HG02610 (cell line): ENCODE results near the gene PROSER3.

Experiments
- ATAC-seq: cut with Tn5 transposase; IDR thresholded peaks from one replicate; pipeline ENCODE4 v1.9.1; 2021; ENCODE audit warnings: mild to moderate bottlenecking, moderate library complexity; ENCODE audit not compliant: unreplicated experiment

PROSER3 gene

DNA sequence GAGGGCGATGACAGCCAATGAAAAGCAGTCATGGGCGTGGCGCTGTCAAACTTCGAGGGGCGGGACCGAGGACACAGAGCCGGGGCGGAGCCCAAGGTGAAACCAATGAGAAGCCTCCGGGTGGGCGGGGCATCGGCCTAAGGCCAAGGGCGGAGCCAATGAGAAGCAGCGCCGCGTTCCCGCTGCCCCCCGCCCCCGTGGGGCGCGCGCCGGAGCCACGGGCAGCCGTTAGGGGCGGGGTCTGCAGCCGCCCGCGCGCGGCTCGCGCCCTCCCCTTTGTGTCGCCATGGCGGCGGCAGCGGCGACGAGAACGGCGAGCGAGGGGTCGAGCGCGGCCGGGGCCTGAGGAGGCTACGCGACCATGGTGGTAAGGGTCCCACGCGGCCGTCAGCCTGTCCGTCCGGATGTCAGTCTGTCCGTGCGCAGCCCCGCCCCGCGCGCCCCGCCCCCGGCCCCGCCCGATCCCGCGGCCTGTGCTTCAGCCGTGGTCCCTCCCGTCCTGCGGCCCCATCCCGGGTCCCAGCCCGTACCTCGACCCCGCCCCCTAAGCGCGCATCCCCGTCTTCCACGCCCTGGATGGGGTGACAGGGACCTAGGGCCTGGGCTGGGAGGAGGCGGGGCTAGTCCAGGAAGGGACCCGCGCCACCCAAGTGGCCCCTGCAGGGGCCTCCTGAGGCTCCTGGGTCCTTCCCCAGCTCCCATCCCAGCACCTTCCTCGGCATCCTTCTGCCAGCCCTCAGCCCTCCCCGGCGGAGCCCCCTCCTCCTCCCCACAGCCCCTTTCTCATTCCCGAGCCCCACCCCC, 17.5 kb downstream of the PROSER3 start, which contains the start of gene ARHGAP33:
Gene ARHGAP33 (plus strand): TSS at position 267 of the 804 bp plus-strand sequence. CDS start 95 bp downstream, at position 362.
- ATAC-seq, result peak; percentile 96

DNA sequence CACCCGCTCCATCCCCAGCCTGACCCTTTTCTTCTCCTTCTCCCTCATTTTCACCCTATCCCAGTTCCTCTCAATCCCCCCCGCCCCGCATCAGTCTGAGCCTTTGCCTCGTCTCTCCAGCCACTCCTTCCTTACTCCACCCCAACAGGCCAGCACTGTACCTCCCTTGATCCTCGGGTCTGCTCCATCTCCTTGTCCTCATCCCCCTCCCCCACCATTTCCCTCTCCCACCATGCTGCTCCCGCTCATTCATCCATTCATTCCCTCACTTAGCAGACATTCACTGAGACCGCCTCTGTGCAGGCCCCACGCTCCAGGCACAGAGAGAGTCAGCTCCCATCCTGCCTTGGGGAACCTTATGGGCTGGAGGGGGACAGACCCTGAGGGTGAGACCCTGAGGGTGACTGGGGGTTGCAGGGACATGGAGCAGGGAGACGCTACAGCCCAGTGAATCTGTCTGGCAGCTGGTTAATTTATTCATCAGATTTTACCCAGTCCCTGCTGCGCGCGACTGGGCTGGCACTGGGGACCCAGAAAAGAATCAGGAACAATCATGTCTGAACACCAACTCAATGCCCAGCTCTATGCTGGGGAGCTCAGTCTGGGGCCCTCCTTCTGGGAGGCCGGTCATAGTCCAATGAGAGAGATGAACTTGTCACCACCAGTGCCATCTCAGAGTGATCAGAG, 18.3 kb downstream of the PROSER3 start:
- ATAC-seq, result no peak

DNA sequence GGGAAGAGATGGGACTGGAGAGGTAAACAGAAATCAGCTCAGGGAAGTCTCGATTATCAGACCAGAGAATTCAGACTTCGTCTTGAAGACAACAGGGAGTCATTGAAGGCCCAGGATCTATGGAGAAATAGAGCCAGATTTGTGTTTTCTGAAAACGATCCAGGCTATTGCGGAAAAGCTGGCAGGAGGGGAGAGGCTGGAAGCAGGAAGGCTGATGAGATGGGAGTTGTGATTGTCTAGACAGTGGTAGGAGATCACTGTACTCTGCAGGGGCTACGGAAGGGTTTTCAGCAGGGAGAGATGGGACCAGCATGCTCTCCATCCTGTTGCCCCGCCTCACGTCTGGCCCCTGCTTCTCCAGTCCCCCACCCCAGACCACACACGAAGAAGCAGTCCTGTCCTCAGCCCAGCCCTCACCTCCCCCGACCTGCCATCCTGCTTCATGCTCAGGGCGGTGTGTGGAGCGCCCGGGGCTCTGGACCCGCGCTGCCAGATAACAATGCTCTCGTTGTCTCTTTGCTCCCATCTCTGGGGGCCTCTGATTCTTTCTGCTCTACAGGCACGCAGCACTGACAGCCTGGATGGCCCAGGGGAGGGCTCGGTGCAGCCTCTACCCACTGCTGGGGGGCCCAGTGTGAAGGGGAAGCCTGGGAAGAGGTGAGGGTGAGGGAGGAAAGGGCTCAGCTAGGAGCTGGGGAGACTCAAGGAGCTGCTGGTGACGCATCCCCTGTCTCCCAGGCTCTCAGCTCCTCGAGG, 19.3 kb downstream of the PROSER3 start:
- ATAC-seq, result no peak

DNA sequence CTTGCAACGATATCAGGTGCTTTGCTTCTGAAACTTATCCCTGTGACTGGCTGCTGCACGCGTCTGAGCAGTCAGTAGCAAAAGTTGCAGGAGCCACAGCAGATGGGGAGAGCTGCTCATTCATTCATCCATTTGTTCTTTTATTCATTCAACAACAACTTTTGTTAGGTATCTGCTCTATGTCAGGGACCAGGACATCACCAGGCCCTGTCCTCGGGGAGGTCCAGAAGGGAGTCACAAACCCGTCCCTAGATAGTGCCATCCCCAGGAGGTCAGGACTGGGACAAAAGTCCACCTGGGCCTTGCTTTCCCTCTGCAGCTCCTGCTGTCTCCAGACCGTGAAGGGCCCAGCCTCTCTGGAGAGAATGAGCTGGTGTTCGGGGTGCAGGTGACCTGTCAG, 20.0 kb downstream of the PROSER3 start:
- no peak for ATAC-seq

DNA sequence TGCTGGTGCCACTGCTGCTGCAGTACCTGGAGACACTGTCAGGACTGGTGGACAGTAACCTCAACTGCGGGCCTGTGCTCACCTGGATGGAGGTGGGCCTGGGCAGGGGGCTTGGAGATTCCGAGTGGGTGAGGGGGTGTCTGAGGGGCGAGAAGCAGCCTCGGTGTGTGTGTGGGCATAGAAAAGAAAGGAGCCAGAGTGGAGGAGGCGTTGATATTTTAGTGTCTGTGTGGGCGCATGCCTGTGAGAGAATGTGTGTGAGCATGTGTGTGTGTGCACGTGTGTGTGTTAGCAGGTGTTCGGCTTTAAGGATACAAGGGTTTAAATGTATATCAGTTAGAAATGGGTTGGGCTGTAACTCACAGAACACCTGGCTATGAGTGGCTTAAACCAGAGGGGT, 21.1 kb downstream of the PROSER3 start:
- ATAC-seq, result no peak

DNA sequence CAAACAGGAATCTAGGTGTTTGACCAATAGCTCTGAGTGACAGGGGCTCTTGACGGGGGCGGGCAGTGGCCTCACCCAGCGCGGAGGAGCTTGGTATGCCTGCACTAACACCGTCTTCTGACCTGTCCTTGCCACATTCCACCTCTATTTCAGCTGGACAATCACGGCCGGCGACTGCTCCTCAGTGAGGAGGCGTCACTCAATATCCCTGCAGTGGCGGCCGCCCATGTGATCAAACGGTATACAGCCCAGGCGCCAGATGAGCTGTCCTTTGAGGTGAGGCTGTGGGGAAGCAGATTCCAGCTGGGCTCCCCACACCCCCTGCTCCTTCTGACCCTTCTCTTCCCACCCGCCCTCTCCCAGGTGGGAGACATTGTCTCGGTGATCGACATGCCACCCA, 22.1 kb downstream of the PROSER3 start:
- ATAC-seq, result no peak

DNA sequence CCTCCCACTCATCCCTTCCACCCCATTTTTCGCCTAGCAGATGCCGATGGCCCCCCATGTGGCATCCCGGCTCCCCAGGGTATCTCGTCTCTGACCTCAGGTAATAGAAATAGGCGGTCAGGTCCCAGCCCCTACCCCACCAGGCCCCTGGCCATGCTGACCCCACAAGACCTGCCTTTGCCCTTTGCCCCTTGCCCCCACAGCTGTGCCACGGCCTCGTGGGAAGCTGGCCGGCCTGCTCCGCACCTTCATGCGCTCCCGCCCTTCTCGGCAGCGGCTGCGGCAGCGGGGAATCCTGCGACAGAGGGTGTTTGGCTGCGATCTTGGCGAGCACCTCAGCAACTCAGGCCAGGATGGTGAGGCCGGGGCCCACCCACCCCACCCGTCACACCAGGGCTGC, 22.7 kb downstream of the PROSER3 start:
- no peak for ATAC-seq

DNA sequence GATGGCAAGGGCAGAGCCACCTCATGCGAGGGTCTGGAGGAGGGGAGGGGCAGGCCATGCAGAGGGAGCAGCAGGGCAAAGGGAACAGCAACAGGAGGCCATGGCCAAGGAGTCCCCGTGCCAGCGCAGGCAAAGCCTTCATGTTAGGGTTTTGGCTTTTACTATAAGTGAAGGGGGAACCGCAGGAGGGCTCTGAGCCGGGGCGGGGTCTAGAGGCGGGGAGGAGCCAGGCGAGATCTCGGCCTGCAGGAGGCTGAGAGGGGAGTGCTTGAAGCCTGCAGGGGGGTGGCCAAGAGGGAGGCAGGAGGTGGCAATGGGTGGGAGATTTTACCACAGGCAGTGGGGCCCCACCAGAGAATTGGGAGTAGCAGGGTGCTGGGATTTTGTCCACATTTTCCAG, 23.7 kb downstream of the PROSER3 start:
- ATAC-seq, result no peak

DNA sequence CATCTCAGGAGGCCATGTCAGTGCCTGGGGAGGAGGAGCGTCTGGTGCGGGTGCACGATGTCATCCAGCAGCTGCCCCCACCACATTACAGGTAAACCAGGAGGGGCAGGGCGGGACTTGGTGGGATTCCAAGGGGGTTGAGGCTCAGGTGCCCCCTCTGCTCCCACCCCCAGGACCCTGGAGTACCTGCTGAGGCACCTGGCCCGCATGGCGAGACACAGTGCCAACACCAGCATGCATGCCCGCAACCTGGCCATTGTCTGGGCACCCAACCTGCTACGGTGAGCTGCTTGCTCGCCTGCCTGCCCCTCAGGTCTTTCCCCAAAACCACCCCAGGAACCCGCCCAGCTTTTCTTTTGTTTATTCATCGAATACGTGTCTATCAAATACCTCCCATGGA, 24.6 kb downstream of the PROSER3 start:
- ATAC-seq, result no peak

DNA sequence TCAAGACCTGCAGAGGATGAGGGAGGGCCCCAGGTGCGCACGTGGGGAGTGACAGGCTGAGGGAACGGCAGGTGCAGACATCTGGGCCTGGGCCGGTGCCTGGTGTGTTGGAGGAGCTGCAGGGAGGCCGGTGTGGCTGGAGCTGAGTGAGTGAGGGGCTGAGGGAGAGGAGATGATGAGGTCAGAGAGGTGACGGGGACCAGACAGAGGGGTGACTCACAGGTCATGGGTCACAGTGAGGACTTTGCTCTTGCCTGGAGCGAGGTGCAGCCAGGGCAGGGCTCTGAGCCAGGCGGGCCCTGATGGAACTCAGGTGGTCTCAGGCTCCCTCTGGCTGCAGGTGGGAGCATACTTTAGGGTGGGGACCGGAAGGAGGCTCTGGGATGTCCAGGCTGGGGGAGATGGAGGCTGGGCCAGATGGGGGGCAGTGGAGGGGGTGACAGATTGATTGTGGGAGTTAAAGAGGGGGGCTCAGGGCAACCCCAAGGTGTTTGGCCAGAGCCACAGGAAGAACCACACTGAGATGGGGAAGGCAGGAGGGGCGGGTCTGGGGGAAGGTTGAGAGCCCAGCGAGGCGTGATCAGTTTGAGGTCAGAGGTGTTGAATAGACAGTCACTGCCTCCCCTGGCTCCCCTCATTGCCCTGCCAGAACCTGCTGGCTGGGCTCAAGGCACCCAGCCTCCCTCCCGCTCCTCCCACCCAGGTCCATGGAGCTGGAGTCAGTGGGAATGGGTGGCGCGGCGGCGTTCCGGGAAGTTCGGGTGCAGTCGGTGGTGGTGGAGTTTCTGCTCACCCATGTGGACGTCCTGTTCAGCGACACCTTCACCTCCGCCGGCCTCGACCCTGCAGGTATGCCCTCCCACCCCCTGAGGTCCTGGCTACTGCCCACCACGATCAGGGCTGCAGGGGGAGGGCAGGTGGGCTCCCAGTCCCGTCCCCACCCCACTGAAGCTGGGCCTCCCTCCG, 25.8 kb downstream of the PROSER3 start:
- ATAC-seq, result no peak

DNA sequence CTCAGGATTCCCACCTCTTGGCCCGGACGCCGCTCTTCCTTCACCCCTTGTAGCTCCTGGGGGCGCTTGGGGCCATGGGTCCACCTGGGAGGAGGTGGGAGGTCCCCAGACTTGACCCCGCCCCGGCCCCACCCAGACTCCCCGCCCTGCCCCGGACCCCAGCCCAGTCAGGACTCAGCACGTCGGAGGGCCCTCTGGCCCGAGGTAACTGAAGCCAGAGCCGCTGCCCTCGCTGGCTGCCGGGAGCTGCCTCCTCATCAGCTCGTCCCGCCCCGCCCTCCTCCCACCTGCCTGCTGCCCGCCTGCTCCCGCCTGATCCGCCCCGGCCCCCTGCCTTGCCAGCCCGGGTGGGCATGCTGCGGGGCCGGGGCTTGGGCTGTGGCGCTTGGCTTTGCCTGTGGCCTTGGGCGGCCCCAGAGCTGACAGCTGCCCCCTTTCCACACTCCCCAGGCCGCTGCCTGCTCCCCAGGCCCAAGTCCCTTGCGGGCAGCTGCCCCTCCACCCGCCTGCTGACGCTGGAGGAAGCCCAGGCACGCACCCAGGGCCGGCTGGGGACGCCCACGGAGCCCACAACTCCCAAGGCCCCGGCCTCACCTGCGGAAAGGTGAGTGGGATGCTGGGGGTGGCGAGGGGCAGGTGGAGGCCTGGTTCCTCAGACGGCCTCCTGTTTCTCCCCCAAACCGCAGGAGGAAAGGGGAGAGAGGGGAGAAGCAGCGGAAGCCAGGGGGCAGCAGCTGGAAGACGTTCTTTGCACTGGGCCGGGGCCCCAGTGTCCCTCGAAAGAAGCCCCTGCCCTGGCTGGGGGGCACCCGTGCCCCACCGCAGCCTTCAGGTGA, 26.7 kb downstream of the PROSER3 start:
- ATAC-seq, result no peak

DNA sequence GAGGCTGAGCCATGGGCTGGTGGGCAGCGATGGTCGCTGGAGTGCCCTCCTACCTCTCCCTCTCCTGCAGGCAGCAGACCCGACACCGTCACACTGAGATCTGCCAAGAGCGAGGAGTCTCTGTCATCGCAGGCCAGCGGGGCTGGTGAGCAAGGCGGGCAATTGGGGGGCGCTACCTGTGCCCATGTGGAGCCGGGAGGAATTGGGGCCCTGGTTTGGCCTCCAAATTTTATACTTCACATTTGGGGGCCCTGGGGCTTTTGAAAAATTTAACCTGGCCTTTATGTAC, 27.3 kb downstream of the PROSER3 start:
- ATAC-seq, result no peak

DNA sequence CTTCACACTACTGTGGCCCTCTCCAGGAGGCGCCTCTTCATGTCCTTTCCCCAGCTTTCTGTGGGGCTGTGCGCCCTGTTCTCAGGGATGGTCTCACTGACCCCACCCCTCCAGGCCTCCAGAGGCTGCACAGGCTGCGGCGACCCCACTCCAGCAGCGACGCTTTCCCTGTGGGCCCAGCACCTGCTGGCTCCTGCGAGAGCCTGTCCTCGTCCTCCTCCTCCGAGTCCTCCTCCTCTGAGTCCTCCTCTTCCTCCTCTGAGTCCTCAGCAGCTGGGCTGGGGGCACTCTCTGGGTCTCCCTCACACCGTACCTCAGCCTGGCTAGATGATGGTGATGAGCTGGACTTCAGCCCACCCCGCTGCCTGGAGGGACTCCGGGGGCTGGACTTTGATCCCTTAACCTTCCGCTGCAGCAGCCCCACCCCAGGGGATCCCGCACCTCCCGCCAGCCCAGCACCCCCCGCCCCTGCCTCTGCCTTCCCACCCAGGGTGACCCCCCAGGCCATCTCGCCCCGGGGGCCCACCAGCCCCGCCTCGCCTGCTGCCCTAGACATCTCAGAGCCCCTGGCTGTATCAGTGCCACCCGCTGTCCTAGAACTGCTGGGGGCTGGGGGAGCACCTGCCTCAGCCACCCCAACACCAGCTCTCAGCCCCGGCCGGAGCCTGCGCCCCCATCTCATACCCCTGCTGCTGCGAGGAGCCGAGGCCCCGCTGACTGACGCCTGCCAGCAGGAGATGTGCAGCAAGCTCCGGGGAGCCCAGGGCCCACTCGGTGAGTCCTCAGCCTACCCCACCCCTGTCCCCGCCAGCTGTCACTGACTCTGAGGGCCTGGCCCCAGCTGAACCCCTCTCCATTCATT, 28.6 kb downstream of the PROSER3 start:
- no peak for ATAC-seq

DNA sequence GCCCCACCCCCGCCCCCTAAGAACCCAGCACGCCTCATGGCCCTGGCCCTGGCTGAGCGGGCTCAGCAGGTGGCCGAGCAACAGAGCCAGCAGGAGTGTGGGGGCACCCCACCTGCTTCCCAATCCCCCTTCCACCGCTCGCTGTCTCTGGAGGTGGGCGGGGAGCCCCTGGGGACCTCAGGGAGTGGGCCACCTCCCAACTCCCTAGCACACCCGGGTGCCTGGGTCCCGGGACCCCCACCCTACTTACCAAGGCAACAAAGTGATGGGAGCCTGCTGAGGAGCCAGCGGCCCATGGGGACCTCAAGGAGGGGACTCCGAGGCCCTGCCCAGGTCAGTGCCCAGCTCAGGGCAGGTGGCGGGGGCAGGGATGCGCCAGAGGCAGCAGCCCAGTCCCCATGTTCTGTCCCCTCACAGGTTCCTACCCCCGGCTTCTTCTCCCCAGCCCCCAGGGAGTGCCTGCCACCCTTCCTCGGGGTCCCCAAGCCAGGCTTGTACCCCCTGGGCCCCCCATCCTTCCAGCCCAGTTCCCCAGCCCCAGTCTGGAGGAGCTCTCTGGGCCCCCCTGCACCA, 29.3 kb downstream of the PROSER3 start:
- ATAC-seq, result no peak

DNA sequence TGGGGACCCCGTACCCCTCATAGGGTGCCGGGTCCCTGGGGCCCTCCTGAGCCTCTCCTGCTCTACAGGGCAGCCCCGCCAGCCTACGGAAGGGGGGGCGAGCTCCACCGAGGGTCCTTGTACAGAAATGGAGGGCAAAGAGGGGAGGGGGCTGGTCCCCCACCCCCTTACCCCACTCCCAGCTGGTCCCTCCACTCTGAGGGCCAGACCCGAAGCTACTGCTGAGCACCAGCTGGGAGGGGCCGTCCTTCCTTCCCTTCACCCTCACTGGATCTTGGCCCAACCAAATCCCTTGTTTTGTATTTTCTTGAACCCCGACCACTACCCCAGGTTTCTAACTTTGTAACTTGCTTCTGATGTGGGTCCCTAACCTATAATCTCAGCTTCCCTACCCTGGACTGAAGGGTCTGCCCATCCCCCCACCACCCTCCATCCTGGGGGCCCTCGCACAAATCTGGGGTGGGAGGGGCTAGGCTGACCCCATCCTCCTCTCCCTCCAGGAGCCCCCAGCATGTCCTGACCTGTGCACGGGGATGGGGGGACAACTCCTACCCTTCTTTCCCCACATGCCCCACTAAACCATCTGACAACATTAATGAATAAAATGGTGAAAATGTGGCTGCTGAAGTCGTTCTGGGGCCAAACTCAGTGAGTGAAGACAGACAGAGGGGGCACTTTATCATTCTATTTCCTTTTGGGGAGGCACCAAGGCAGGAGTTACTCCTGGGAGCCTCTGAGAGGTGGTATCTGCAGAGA, 30.4 kb downstream of the PROSER3 start:
- ATAC-seq, result no peak

DNA sequence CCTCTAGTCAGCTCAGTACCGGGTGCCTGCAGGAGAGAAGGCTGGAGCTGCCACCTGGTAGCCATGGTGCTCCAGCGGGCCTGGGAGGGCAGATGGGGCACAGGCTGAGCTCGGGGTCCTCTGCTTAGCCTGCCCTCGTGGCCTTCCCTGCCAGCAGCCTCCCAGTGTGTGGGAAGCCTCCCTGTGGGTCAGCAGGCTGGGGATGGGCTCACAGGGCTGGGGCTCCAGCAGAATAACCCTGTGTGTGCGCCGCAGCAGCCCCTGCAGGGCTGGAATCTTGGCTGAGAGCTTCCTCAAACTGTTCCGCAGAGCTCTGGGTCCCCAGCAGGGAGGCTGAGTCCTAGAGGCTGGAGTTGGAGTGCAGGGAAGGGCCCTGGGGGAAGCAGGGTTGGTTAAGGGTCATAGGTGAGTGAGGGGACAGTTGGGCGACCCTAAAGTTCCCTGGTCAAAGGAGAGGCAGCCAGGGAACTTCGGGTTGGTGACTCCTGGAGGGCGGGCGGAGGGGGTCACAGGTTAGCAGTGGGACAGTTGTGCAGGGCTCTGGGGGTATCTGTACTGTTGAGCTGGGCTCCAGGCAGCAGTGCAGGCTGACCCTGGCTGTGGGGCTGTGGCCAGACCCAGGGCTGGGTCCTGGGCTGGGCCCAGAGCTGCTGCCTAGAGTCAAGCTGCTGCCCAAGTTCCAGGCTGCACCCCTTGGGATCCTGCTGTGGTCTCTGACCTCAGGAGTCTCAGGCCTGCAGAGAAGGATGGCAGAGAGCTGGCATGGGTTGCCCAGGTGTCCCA, 31.4 kb downstream of the PROSER3 start:
- ATAC-seq, result no peak
